RCC 7860 (cell line): ENCODE results near the gene EIF4G1.
A peak's percentile ranks its signal among the peaks of the same experiment; 100 is the strongest.

Source experiments
- DNase-seq: peaks from one replicate; pipeline ENCODE4 v3.0.0-alpha.2; 2015; ENCODE audit warnings: low spot score
- FAIRE-seq: peaks from 2 replicates; lab custom pipeline; 2012; peaks lifted over from hg19 to GRCh38; lab: Jason Lieb, UNC

EIF4G1 gene

GRCh38 chr3:184306341-184306972 lies 7.9 kb upstream of the EIF4G1 start:
- FAIRE-seq = no peak
- DNase-seq = no peak

- DNase-seq (no peak), FAIRE-seq (no peak)
These were observed 6.5 kb upstream of the EIF4G1 start for GRCh38 chr3:184307915-184308314.

- DNase-seq (no peak), FAIRE-seq (no peak)
These were observed 5.7 kb upstream of the EIF4G1 start for GRCh38 chr3:184308744-184309143.

- DNase-seq (no peak), FAIRE-seq (no peak)
These were observed 2.8 kb upstream of the EIF4G1 start for GRCh38 chr3:184311633-184312032.

- DNase-seq = peak; percentile 34
- no peak for FAIRE-seq
These were observed 515 bp downstream of the EIF4G1 start for GRCh38 chr3:184314700-184315542.

- FAIRE-seq (no peak), DNase-seq (no peak)
These were observed 1.1 kb downstream of the EIF4G1 start for GRCh38 chr3:184315543-184315867.

GRCh38 chr3:184315871-184316661 lies 1.7 kb downstream of the EIF4G1 start:
- FAIRE-seq = no peak
- DNase-seq = peak; percentile 6

- FAIRE-seq = no peak
- no peak for DNase-seq
These were observed 2.4 kb downstream of the EIF4G1 start for GRCh38 chr3:184316792-184317191.

- DNase-seq (no peak), FAIRE-seq (no peak)
These were observed 2.8 kb downstream of the EIF4G1 start for GRCh38 chr3:184317201-184317600.

- FAIRE-seq (peak; percentile 35), DNase-seq (peak; percentile 86)
These were observed 5.7 kb downstream of the EIF4G1 start for GRCh38 chr3:184320104-184320445.

- no peak for FAIRE-seq
These were observed 7.3 kb downstream of the EIF4G1 start for GRCh38 chr3:184321666-184322065.

GRCh38 chr3:184322731-184323487 lies 8.5 kb downstream of the EIF4G1 start:
- DNase-seq (no peak), FAIRE-seq (no peak)

More at GRCh38 chr3:184321666-184322065, 7.3 kb downstream of the EIF4G1 start:
- no peak for DNase-seq

GRCh38 chr3:184323696-184324095 lies 9.3 kb downstream of the EIF4G1 start:
- FAIRE-seq = no peak
- no peak for DNase-seq

- DNase-seq (no peak), FAIRE-seq (no peak)
These were observed 10.9 kb downstream of the EIF4G1 start for GRCh38 chr3:184325269-184325668.

- no peak for DNase-seq
- no peak for FAIRE-seq
These were observed 11.4 kb downstream of the EIF4G1 start for GRCh38 chr3:184325715-184326369.

- no peak for DNase-seq
These were observed 12.8 kb downstream of the EIF4G1 start for GRCh38 chr3:184327171-184327570.

GRCh38 chr3:184328516-184328915 lies 14.1 kb downstream of the EIF4G1 start:
- FAIRE-seq = no peak

More at GRCh38 chr3:184327171-184327570, 12.8 kb downstream of the EIF4G1 start:
- no peak for FAIRE-seq

GRCh38 chr3:184332370-184333090 lies 18.1 kb downstream of the EIF4G1 start:
- DNase-seq (peak; percentile 89), FAIRE-seq (peak; percentile 82)

More at GRCh38 chr3:184328516-184328915, 14.1 kb downstream of the EIF4G1 start:
- DNase-seq = no peak

GRCh38 chr3:184333190-184333589 lies 18.8 kb downstream of the EIF4G1 start:
- no peak for DNase-seq
- no peak for FAIRE-seq

GRCh38 chr3:184333700-184334099 lies 19.3 kb downstream of the EIF4G1 start:
- DNase-seq = no peak
- FAIRE-seq = no peak
